ENCODE data around the gene RUNDC3A. TPM values are rescaled to one million over a fixed set of nuclear protein-coding genes. Genes with fewer than 3 reads are reported as not detected.
A peak's percentile ranks its signal among the peaks of the same experiment; 100 is the strongest.

Gene RUNDC3A
- total and polyA plus RNA-seq, 2 of the 13 experiments (the other 11 are each of a cell fraction or from before 2014, with no cell fraction given), result 0.25 TPM; not detected in 1

DNA sequence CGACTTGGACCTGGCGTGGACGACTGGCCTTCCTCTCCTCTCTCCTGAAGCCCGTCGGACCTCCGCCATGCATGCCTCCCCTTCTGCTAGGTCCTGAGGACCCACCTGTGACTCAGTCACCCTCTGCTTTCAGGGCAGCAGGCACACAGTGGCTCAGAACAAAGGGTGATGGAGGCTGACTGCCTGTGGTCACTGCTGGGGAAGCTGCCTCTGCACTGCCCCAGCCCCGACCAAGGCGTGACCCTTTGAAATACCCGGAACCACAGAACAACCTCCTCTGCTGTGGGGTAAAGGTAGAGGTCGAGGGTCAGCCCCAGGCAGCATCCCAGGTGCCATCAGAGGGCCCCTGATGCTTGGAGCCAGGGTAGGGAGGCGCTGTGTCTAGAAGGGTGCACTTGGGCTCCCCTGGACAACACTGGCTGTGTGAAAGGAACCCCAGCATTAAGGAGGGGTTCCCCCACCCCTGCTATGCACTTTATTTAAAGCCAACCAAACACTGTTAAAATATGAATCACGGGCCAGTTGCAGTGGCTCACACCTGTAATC, 27.9 kb upstream of the RUNDC3A start (continued):
- no peak for TF ChIP-seq CBX5 (CRISPR knock-in tag; IDR thresholded peaks at IDR 0.05; ENCODE audit: borderline replicate concordance)
- no peak for TF ChIP-seq ZNF205 (CRISPR knock-in tag; IDR thresholded peaks at IDR 0.05)
- no peak for TF ChIP-seq ZFP36L1 (CRISPR knock-in tag; IDR thresholded peaks at IDR 0.05)
- 0 out of 2 replicates have a peak, but pooled peaks have one; percentile 2 for TF ChIP-seq KDM2A (CRISPR knock-in tag; IDR thresholded peaks at IDR 0.05; ENCODE audit: borderline replicate concordance, low read depth)
- TF ChIP-seq ZNF781 (CRISPR knock-in tag; IDR thresholded peaks at IDR 0.05; ENCODE audit: borderline replicate concordance, not compliant biosample characterization), result no peak
- 0 out of 2 replicates have a peak, but pooled peaks have one; percentile 8 for TF ChIP-seq ZNF724P (CRISPR knock-in tag; IDR thresholded peaks at IDR 0.05; ENCODE audit: borderline replicate concordance)
- TF ChIP-seq ZNF251 (CRISPR knock-in tag; IDR thresholded peaks at IDR 0.05), result no peak
- TF ChIP-seq ZKSCAN1 (IDR thresholded peaks at IDR 0.05; ENCODE audit: low read length), result no peak
- TF ChIP-seq MTF1 (CRISPR knock-in tag; IDR thresholded peaks at IDR 0.05), result no peak
- peak; percentile 6; the same call in 1 of the 2 replicates for TF ChIP-seq ZMYM2 (CRISPR knock-in tag; IDR thresholded peaks at IDR 0.05)
- TF ChIP-seq ZNF564 (CRISPR knock-in tag; IDR thresholded peaks at IDR 0.05), result 0 out of 2 replicates have a peak, but pooled peaks have one; percentile 43
- TF ChIP-seq GPN1 (CRISPR knock-in tag; IDR thresholded peaks at IDR 0.05; ENCODE audit: borderline replicate concordance), result no peak
- no peak; the same call in 1 of the 2 replicates for TF ChIP-seq SP4 (CRISPR knock-in tag; IDR thresholded peaks at IDR 0.05)
- peak; percentile 22 for TF ChIP-seq TEAD3 (CRISPR knock-in tag; optimal IDR thresholded peaks at IDR 0.05; ENCODE audit: borderline replicate concordance)
- 0 out of 2 replicates have a peak, but pooled peaks have one; percentile 30 for TF ChIP-seq NR2C2 (CRISPR knock-in tag; IDR thresholded peaks at IDR 0.05; ENCODE audit: borderline replicate concordance)
- TF ChIP-seq ZFY (CRISPR knock-in tag; IDR thresholded peaks at IDR 0.05), result peak; percentile 1; the same call in 1 of the 2 replicates
- no peak for TF ChIP-seq MBNL3 (CRISPR knock-in tag; conservative IDR thresholded peaks at IDR 0.05)
- 0 out of 2 replicates have a peak, but pooled peaks have one; percentile 26 for TF ChIP-seq ZNF546 (CRISPR knock-in tag; conservative IDR thresholded peaks at IDR 0.05)
- TF ChIP-seq, protein P1, sequence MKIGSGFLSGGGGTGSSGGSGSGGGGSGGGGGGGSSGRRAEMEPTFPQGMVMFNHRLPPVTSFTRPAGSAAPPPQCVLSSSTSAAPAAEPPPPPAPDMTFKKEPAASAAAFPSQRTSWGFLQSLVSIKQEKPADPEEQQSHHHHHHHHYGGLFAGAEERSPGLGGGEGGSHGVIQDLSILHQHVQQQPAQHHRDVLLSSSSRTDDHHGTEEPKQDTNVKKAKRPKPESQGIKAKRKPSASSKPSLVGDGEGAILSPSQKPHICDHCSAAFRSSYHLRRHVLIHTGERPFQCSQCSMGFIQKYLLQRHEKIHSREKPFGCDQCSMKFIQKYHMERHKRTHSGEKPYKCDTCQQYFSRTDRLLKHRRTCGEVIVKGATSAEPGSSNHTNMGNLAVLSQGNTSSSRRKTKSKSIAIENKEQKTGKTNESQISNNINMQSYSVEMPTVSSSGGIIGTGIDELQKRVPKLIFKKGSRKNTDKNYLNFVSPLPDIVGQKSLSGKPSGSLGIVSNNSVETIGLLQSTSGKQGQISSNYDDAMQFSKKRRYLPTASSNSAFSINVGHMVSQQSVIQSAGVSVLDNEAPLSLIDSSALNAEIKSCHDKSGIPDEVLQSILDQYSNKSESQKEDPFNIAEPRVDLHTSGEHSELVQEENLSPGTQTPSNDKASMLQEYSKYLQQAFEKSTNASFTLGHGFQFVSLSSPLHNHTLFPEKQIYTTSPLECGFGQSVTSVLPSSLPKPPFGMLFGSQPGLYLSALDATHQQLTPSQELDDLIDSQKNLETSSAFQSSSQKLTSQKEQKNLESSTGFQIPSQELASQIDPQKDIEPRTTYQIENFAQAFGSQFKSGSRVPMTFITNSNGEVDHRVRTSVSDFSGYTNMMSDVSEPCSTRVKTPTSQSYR (CRISPR knock-in tag; IDR thresholded peaks at IDR 0.05; ENCODE audit: borderline replicate concordance), result no peak
